Measurements from ENCODE around the gene GPR143.
"Not testable (repeated sequence)": the region's sequence is repeated elsewhere in the genome, so short reads cannot be mapped to it uniquely, and the experiment has no call there.

GPR143 gene

GRCh38 chrX:9765737-9766097 lies at the start of gene GPR143:
GPR143 (minus strand) TSS chrX:9765847; CDS start chrX:9765817, 30 bp downstream.
- DNase-seq (ENCODE audit: low spot score) = no peak

GRCh38 chrX:9811086-9811485 lies 45.4 kb upstream of the GPR143 start:
- DNase-seq (ENCODE audit: low spot score) = not testable (repeated sequence)

GRCh38 chrX:9809876-9810275 lies 44.2 kb upstream of the GPR143 start:
- DNase-seq (ENCODE audit: low spot score) = not testable (repeated sequence)

- DNase-seq (ENCODE audit: low spot score) = no peak
Observed at GRCh38 chrX:9807355-9808182, 41.9 kb upstream of the GPR143 start.

- no peak for DNase-seq (ENCODE audit: low spot score)
Observed at GRCh38 chrX:9805956-9806355, 40.3 kb upstream of the GPR143 start.

- no peak for DNase-seq (ENCODE audit: low spot score)
Observed at GRCh38 chrX:9804444-9804843, 38.8 kb upstream of the GPR143 start.

GRCh38 chrX:9802737-9803136 lies 37.1 kb upstream of the GPR143 start:
- DNase-seq (ENCODE audit: low spot score) = no peak

GRCh38 chrX:9797384-9798360 lies 32.0 kb upstream of the GPR143 start:
- no peak for DNase-seq (ENCODE audit: low spot score)

GRCh38 chrX:9794495-9794894 lies 28.8 kb upstream of the GPR143 start:
- DNase-seq (ENCODE audit: low spot score) = no peak

- no peak for DNase-seq (ENCODE audit: low spot score)
Observed at GRCh38 chrX:9790866-9791265, 25.2 kb upstream of the GPR143 start.

- no peak for DNase-seq (ENCODE audit: low spot score)
Observed at GRCh38 chrX:9789555-9789954, 23.9 kb upstream of the GPR143 start.

- DNase-seq (ENCODE audit: low spot score) = no peak
Observed at GRCh38 chrX:9788911-9789310, 23.3 kb upstream of the GPR143 start.

- DNase-seq (ENCODE audit: low spot score) = no peak
Observed at GRCh38 chrX:9786798-9787635, 21.4 kb upstream of the GPR143 start.

GRCh38 chrX:9785944-9786797 lies 20.5 kb upstream of the GPR143 start, which contains the start of gene SHROOM2:
SHROOM2 (plus strand) TSS chrX:9786429; CDS start chrX:9786546, 117 bp downstream.
- no peak for DNase-seq (ENCODE audit: low spot score)

GRCh38 chrX:9785254-9785943 lies 19.8 kb upstream of the GPR143 start:
- no peak for DNase-seq (ENCODE audit: low spot score)

GRCh38 chrX:9784332-9784731 lies 18.7 kb upstream of the GPR143 start:
- DNase-seq (ENCODE audit: low spot score) = no peak

GRCh38 chrX:9781941-9782340 lies 16.3 kb upstream of the GPR143 start:
- no peak for DNase-seq (ENCODE audit: low spot score)

- DNase-seq (ENCODE audit: low spot score) = no peak
Observed at GRCh38 chrX:9775930-9776329, 10.3 kb upstream of the GPR143 start.

- no peak for DNase-seq (ENCODE audit: low spot score)
Observed at GRCh38 chrX:9772943-9773342, 7.3 kb upstream of the GPR143 start.

- no peak for DNase-seq (ENCODE audit: low spot score)
Observed at GRCh38 chrX:9770319-9770718, 4.7 kb upstream of the GPR143 start.

All from hematopoietic multipotent progenitor cell treated with erythropoietin and hydrocortisone succinate and interleukin-3 and kit ligand, for 17 days (in vitro differentiated cells).